ENCODE results near the gene AANAT.

GRCh38 chr17:76492989-76493501, 25.6 kb downstream of the AANAT start:
- no peak for TF ChIP-seq CTCF (conservative IDR thresholded peaks at IDR 0.05; ENCODE audit: low read length)
- no peak for TF ChIP-seq EZH2phosphoT487 (IDR thresholded peaks at IDR 0.05; ENCODE audit: borderline replicate concordance, low read depth, low read length)

Measured in OCI-LY7 (cell line).